AG09319 (cell line): ENCODE data around the gene SLC37A3.
"Not testable (repeated sequence)": the region's sequence is repeated elsewhere in the genome, so short reads cannot be mapped to it uniquely, and the experiment has no call there.

Experiments used
- DNase-seq: peaks from one replicate; pipeline ENCODE4 v3.0.0-alpha.2; 2010; ENCODE audit warnings: low read depth; ENCODE audit errors: extremely low read depth
- TF ChIP-seq, protein P1 (sequence below): IDR thresholded peaks from 2 replicates; pipeline ENCODE4 v1.5.1; 2011; ENCODE audit warnings: low read depth, mild to moderate bottlenecking, inconsistent platforms, low read length, moderate library complexity

SLC37A3 gene

DNA sequence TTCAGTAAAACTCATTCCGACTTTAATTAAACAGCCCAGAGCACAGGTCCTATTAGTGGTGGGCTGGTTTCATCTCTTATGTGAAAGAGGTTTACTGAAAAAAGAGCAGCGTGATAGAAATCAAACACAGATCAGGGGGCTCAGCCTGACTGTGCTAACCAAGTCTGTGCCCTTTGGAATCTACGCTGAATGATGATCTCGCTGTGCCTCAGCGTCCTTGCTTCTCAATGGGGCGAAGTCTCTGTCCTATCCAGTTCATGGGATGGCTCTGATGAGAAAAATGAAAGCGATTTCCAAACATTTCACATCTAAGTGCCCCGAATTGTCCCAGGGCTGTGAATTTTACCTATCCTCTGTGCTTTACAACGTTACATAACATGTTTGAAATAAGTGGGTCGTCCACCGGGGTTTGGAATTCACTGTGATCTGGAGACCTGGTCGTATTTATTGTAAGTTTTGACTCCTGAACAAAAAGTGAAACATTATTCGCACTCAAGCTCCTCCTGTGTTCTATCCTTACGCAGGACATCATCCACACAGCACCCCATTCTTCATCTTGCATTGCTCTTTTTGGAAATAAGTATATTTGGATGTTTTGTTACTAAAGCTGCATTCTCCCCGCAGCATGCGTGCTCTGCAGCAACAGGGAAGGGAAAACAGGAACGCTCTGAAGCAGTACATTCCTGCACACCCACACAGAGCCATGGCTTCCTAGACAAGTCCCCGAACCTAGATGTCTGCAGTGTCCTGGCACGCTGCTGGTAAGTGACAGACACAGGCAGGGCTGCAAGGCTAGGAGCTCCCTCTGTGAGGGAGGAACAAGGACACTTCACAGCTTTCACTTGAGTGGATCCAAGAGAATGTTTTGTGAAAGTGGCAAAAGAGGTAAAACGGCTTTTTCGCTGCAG, 83.5 kb downstream of the SLC37A3 start:
- DNase-seq: no peak
- TF ChIP-seq, protein P1, sequence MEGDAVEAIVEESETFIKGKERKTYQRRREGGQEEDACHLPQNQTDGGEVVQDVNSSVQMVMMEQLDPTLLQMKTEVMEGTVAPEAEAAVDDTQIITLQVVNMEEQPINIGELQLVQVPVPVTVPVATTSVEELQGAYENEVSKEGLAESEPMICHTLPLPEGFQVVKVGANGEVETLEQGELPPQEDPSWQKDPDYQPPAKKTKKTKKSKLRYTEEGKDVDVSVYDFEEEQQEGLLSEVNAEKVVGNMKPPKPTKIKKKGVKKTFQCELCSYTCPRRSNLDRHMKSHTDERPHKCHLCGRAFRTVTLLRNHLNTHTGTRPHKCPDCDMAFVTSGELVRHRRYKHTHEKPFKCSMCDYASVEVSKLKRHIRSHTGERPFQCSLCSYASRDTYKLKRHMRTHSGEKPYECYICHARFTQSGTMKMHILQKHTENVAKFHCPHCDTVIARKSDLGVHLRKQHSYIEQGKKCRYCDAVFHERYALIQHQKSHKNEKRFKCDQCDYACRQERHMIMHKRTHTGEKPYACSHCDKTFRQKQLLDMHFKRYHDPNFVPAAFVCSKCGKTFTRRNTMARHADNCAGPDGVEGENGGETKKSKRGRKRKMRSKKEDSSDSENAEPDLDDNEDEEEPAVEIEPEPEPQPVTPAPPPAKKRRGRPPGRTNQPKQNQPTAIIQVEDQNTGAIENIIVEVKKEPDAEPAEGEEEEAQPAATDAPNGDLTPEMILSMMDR: no peak

DNA sequence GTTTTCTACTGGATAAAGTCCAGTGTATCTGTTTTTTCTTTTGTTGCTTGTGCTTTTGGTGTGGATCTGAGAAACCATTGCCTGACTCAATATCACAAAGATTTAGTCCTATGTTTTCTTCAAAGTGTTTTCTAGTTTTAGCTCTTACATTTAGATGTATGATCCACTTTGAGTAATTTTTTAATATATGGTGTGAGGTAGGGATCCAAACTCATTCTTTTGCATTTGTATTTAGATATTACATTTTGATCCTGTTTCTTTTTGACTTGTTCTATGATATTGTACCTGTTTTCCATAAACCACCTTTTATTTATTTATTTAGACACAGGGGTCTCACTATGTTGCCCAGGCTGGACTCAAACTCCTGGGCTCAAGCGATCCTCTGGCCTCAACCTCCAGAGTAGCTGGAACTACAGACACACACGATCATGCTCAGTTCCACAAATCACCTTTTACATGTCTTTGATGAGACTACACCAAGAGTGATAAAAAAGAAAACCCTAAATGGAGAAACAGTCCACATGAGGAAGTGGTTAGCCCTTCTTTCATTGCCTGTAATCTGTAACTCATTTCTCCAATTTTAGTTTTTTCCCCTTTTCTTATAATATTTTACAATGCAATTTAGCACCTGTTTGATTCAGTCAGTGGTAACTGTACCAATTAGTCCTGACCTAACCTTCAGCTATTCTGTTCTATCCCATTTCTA, 86.0 kb downstream of the SLC37A3 start:
- TF ChIP-seq, protein P1: no peak
- DNase-seq: no peak

DNA sequence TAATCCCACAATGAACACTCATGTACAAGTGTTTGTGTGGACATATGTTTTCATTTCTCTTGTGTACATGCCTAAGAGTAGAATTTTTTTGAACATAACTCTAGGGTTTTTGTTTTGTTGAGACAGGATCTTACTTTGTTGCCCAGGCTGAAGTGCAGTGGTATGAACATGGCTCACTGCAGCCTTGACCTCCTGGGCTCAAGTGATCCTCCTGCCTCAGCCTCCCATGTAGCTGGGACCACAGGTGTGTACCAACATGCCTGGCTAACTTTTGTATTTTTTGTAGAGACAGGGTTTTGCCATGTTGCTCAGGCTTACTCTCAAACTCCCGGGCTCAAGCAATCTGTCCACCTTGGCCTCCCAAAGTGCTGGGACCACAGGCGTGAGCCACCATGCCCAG, 87.2 kb downstream of the SLC37A3 start:
- not testable (repeated sequence) for DNase-seq

DNA sequence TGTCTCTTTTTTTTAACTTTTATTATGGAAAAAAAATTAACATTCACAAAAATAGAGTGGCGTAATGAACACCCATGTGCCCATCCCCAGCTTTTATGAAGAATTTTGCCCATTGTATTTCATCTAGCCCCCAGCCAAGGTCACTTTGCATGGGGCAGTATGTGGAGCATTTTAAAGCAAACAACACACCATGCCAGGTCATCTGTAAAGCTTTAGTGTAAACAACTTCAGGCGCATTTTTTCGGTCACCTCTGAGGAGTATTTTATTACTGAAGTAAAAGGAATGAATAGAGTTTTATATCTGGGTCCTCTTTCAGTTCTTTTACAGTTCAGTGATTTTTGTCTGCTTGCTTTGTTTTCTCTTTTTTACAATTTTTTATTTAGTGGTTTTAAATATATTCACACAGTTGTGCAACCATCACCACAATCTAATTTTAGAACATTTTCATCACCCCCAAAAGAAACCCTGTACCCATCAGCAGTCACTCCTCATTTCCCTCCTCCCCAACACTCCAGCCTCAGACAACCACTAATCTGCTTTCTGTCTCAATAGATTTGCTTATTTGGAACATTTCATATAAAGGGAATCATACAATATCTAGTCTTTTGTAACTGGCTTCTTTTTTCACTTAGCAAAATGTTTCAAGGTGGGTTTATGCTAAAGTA, 87.9 kb downstream of the SLC37A3 start:
- TF ChIP-seq, protein P1: no peak

DNA sequence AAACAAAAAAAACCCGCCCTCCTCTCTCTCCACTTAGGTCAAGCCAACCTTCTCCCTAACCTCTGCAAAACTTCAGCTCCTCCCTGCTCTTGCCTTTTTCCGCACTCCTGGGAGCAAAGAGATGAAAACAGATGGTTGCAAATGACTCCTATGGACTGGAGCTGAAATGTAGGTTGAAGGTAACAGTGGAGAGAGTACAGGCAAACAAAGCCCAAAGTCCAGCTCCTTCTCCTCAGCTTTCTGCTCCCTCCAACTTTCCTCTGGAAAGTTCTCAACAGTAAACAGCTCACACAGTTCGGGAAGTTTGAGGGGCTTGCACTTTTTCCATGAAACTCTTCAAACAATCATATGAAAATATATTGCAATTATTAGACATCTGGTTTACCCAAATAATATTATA, 90.3 kb downstream of the SLC37A3 start:
- TF ChIP-seq, protein P1: no peak
- no peak for DNase-seq

More for the DNA sequence above, 87.9 kb downstream of the SLC37A3 start:
- DNase-seq: peak; percentile 43

DNA sequence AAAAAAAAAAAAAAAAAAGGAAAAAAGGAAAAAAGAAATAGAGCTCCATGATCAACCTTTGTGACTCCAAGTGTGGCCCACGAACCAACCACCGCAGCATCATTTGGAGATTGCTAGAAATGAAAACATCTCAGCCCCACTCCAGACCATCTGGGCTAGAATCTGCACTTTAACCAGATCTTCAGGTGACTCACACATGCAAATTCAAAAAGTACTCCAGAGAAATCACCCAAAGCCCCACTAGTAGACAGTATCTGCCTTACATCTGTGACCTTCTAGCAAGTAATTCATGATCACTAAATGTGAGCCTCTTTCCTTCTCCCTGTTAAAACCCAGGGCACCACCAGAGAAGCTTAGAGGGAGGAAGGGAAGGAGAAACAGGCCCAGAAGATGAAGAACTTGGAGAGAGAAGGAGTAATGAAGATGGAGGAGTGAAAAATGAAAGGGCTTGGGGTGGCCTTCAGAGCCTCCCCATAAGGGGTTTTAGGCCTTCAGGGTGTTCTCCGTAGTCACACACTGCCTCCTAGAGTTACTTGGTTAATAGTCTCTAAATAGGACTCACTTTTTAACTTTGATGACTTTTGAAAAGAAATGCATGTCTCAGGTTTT, 94.0 kb downstream of the SLC37A3 start:
- DNase-seq: no peak
- TF ChIP-seq, protein P1: peak; percentile 12; the same call in 1 of the 2 replicates

DNA sequence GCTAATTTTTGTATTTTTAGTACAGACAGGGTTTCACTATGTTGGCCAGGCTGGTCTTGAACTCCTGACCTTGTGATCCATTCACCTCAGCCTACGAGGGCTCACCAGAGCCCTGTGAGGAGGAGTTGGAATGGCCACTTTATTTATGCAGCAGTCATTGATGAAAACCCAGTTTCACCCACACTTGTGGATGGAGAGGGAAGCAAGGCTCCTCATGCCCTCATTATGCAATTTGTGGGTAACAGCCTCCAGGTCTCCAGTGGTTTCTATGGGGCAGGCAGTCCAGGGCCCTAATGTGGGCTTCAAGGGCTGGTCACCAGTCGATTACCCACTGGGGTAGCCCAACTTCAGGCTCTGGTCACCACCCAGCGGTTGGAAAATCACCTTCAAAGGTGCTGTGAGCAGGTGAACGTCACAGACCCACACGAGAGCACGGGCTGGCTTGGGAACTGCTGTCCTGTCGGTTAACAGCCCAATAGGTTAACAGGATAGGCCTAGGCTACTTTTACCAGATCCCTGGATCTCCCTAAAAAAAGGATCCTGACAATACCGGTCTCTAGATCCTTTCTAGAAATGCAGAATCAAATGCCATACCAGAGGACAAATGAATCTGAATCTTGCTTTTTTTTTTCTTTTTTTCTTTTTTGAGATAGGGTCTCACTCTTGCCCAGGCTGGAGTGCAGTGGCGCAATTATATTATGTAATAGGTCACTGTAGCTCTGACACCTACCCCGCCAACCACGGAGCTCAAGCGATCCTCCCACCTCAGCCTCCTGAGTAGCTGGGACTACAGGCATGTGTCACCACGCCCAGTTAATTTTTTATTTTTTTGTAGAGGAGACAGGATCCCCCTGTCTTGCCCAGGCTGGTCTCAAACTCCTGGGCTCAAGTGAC, 97.8 kb downstream of the SLC37A3 start:
- DNase-seq: no peak
- TF ChIP-seq, protein P1: no peak
